DND-41 (cell line): ENCODE results near the gene TBC1D17.

Experiments
- ATAC-seq: fragments of 200-7000 bp; cut with Tn5 transposase; 3 replicates; pipeline ENCODE4 v1.9.1; 2021; ENCODE audit warnings: low read depth; ENCODE audit not compliant: insufficient read depth
- DNase-seq: peaks from one replicate; pipeline ENCODE4 v3.0.0-alpha.2; 2020
- H2AFZ ChIP-seq: 2 replicates; pipeline ENCODE4 v1.6.0; 2012; ENCODE audit warnings: low read depth, low read length
- H3K27ac ChIP-seq: 2 replicates; pipeline ENCODE4 v1.5.1; 2012; ENCODE audit warnings: low read length, inconsistent platforms
- H3K27me3 ChIP-seq: fragments of 200-600 bp; sonication (generic); 2 replicates; pipeline ENCODE4 v1.6.0; 2012; ENCODE audit warnings: low read length, mild to moderate bottlenecking, inconsistent platforms; ENCODE audit not compliant: insufficient read depth, poor library complexity
- H3K36me3 ChIP-seq: 2 replicates; pipeline ENCODE4 v1.5.1; 2012; ENCODE audit warnings: low read length, inconsistent platforms; ENCODE audit not compliant: insufficient read depth
- H3K4me1 ChIP-seq: 2 replicates; pipeline ENCODE4 v1.5.1; 2012; ENCODE audit warnings: mild to moderate bottlenecking, low read length; ENCODE audit not compliant: insufficient read depth
- H3K4me2 ChIP-seq: 2 replicates; pipeline ENCODE4 v1.6.0; 2012; ENCODE audit warnings: mild to moderate bottlenecking, moderate library complexity, low read length, inconsistent platforms; ENCODE audit not compliant: insufficient read depth
- H3K4me3 ChIP-seq, 2 experiments: fragments of 200-600 bp in 1 of 2; shearing (Covaris generic) in 1 of 2; 2 replicates each; pipeline ENCODE4 v1.5.1; 2012 to 2016; ENCODE audit warnings: inconsistent platforms in 2 of 2, low read length in 2 of 2, mild to moderate bottlenecking in 2 of 2, low read depth in 1 of 2, moderate library complexity in 1 of 2
- H3K79me2 ChIP-seq: 2 replicates; pipeline ENCODE4 v1.6.0; 2012; ENCODE audit warnings: low read length, inconsistent platforms; ENCODE audit not compliant: insufficient read depth
- H3K9ac ChIP-seq: 2 replicates; pipeline ENCODE4 v1.6.0; 2012; ENCODE audit warnings: low read depth, mild to moderate bottlenecking, inconsistent platforms, low read length, moderate library complexity
- H3K9me3 ChIP-seq: 2 replicates; pipeline ENCODE4 v1.5.1; 2012; ENCODE audit warnings: low read length, moderate library complexity, mild to moderate bottlenecking, inconsistent platforms; ENCODE audit not compliant: insufficient read depth, severe bottlenecking
- H4K20me1 ChIP-seq: 2 replicates; pipeline ENCODE4 v1.6.0; 2012; ENCODE audit warnings: low read length; ENCODE audit not compliant: insufficient read depth
- EZH2 ChIP-seq: IDR thresholded peaks from 3 replicates; pipeline ENCODE4 v1.6.1; 2012; ENCODE audit warnings: borderline replicate concordance, low read depth, mild to moderate bottlenecking, moderate library complexity, low read length, inconsistent platforms; ENCODE audit not compliant: severe bottlenecking
- TF ChIP-seq, protein P1 (sequence below): IDR thresholded peaks from 2 replicates; pipeline ENCODE4 v1.5.1; 2012; ENCODE audit warnings: borderline replicate concordance, low read length, moderate library complexity, mild to moderate bottlenecking; ENCODE audit not compliant: poor library complexity, severe bottlenecking; ENCODE audit errors: extremely low read depth

Gene TBC1D17

DNA sequence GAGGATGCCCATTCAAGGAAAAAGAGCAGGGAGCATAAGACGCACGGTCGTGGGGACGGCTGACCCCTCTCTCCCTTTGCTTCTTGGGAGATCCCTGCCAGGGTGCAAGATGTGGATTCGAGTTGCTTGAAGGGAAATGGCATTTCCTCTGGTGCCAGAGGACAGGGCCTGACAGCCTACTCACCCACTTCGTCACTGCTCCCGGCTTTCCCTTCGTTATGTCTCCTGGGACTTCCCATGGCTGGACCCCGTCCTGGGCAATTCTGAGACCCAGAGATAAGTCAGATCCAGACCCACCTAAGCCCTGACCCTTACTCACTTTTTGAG is 1.2 kb downstream of the TBC1D17 start:
- H3K36me3 ChIP-seq: peaks cover 54% of the 10 kb centered on the region
- TF ChIP-seq EZH2: no peak
- TF ChIP-seq, protein P1, sequence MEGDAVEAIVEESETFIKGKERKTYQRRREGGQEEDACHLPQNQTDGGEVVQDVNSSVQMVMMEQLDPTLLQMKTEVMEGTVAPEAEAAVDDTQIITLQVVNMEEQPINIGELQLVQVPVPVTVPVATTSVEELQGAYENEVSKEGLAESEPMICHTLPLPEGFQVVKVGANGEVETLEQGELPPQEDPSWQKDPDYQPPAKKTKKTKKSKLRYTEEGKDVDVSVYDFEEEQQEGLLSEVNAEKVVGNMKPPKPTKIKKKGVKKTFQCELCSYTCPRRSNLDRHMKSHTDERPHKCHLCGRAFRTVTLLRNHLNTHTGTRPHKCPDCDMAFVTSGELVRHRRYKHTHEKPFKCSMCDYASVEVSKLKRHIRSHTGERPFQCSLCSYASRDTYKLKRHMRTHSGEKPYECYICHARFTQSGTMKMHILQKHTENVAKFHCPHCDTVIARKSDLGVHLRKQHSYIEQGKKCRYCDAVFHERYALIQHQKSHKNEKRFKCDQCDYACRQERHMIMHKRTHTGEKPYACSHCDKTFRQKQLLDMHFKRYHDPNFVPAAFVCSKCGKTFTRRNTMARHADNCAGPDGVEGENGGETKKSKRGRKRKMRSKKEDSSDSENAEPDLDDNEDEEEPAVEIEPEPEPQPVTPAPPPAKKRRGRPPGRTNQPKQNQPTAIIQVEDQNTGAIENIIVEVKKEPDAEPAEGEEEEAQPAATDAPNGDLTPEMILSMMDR: no peak
- no peaks in the 10 kb centered on the region for H3K9me3 ChIP-seq
- peak overlapping the region in 1 of 2 experiments; percentile 86; a peak in 2 of 4 replicates for H3K4me3 ChIP-seq
- peaks cover 35% of the 10 kb centered on the region for H3K4me1 ChIP-seq
- no peak overlapping the region for H2AFZ ChIP-seq
- peak overlapping the region; percentile 93; the same call in 1 of the 2 replicates for H3K9ac ChIP-seq
- ATAC-seq: no peak
- no peak for DNase-seq
- H3K79me2 ChIP-seq: peaks cover 39% of the 10 kb centered on the region
- no peaks in the 10 kb centered on the region for H3K27me3 ChIP-seq
- no peaks in the 10 kb centered on the region; the same call in 1 of the 2 replicates for H4K20me1 ChIP-seq
- H3K4me2 ChIP-seq: peak overlapping the region; percentile 98
- peak overlapping the region; percentile 99 for H3K27ac ChIP-seq

DNA sequence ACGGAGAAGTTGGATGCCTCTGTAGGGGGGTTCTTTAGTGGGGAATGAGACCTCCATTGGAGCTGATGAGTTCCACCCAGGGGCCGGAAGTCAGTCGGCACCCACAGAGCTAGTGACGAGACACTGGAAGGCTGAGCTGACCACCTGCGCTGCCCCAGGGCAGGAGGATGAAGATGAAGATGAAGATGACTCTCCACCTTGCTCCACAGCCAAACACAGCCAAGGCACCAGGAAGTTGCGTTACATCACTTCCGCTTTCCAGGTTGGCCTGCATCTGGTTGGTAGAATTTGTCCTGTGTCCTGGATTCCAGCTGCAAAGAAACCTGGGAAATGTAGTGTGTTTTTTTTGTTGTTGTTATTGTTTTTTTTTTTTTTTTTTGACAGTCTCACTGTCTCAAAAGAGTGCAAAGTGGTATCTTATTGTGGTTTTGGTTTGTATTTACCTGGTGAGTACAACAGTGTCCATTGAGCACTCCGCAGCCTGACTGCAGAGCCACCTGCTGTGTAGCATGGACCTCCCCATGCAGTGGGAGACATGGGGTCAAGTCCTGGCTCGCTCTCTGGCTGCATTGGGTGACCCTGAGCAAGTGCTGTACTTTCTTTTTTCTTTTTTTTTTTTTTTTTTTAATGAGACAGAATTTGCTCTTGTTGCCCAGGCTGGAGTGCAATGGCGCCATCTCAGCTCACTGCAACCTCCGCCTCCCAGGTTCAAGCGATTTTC is 1.9 kb downstream of the TBC1D17 start:
- H3K27ac ChIP-seq: no peak overlapping the region
- TF ChIP-seq, protein P1: no peak
- no peak for TF ChIP-seq EZH2
- no peak overlapping the region for H3K4me3 ChIP-seq
- H3K27me3 ChIP-seq: no peaks in the 10 kb centered on the region
- peaks cover 33% of the 10 kb centered on the region for H3K79me2 ChIP-seq
- DNase-seq: no peak
- H4K20me1 ChIP-seq: no peaks in the 10 kb centered on the region; the same call in 1 of the 2 replicates
- no peak for ATAC-seq
- H3K36me3 ChIP-seq: peaks cover 59% of the 10 kb centered on the region
- no peak overlapping the region for H2AFZ ChIP-seq
- peaks cover 33% of the 10 kb centered on the region for H3K4me1 ChIP-seq
- no peaks in the 10 kb centered on the region for H3K9me3 ChIP-seq
- H3K4me2 ChIP-seq: peak overlapping the region; percentile 98
- no peak overlapping the region for H3K9ac ChIP-seq

DNA sequence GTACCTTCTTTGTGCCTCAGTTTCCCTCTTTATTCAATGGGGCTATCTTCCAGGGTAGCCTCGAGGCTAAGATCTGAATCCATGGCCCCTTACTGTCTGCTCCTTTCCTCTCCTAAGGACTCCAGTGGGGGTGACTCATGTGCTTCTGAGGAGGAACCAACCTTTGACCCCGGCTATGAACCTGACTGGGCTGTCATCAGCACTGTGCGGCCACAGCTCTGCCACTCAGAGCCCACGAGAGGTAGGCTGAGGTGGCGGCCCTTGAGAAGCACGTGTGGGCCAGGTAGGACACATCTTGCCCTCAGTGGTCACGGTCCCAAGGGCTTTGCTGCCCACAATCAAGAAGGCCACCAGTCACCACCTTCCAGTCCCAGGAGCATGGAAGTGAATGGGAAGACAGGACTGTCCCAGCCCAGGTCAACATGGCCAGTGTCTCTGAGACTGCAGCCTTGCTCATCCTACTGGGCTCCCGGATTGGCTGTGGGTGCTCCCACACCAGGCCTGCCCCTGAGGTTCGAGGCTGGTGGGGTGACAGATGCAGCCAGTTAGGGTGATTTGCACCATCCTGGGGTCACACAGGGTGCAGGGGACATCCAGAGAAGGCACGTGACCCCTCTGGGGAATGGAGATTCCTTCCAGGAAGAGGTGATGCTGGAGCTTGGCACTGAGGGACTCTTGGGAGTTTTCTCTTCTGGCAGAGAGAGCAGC is 2.8 kb downstream of the TBC1D17 start:
- Histone ChIP-seq H2AFZ (no peak overlapping the region), H3K9ac (no peak overlapping the region), H3K4me3 (no peak overlapping the region), H3K27ac (no peak overlapping the region), H3K4me2 (no peak overlapping the region), H3K79me2 (peaks cover 24% of the 10 kb centered on the region), H4K20me1 (no peaks in the 10 kb centered on the region; the same call in 1 of the 2 replicates), H3K9me3 (no peaks in the 10 kb centered on the region), H3K36me3 (peaks cover 61% of the 10 kb centered on the region), H3K4me1 (peaks cover 24% of the 10 kb centered on the region), H3K27me3 (no peaks in the 10 kb centered on the region)
- no peak for DNase-seq
- ATAC-seq: no peak
- no peak for TF ChIP-seq EZH2
- TF ChIP-seq, protein P1: no peak
